Measurements from ENCODE around the gene TSHB.

DNA sequence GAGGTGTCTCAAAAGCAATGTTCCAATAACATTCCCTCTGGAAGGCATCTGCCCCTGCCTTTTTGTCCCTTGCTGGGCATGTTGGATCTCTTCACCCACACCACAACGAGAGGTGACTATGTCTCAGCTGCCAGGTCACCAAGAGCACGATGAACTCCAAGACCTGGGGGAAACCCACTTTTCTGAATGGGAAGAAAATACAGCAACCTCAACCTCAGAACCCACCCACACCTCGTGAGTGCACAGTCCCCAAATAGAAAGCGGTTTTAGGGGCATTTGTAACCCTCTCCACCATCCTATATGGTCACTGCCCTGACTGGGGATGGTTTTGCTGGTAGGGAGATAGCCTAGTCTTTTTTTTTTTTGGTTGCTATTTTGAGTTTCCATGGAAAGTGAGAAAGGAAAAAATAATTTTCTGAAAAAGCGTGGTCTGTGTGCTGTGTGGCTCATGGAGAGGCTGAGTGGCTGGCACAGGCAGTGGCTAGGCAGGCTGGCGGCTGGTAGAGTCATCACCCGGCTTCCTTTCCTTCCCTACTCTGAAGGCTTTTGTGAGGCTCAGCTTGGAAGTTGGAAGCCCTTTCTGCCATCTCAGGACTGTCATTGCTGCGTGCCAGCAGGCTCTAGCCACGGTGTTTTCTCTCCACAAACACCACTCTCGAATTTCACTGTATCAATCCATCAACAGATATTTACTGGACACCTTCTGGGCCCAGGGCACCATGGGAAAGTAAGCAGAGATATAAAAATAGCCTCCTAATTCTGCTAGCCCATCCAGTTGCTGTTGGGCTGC lies 43.9 kb downstream of the TSHB start:
- TF ChIP-seq, protein P1, sequence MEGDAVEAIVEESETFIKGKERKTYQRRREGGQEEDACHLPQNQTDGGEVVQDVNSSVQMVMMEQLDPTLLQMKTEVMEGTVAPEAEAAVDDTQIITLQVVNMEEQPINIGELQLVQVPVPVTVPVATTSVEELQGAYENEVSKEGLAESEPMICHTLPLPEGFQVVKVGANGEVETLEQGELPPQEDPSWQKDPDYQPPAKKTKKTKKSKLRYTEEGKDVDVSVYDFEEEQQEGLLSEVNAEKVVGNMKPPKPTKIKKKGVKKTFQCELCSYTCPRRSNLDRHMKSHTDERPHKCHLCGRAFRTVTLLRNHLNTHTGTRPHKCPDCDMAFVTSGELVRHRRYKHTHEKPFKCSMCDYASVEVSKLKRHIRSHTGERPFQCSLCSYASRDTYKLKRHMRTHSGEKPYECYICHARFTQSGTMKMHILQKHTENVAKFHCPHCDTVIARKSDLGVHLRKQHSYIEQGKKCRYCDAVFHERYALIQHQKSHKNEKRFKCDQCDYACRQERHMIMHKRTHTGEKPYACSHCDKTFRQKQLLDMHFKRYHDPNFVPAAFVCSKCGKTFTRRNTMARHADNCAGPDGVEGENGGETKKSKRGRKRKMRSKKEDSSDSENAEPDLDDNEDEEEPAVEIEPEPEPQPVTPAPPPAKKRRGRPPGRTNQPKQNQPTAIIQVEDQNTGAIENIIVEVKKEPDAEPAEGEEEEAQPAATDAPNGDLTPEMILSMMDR (IDR thresholded peaks at IDR 0.05; ENCODE audit: low read depth, low read length): no peak
- TF ChIP-seq EZH2phosphoT487 (IDR thresholded peaks at IDR 0.05; ENCODE audit: low read depth): no peak
